Activated CD4-positive, alpha-beta memory T cell treated with anti-CD3 and anti-CD28 coated beads, Interleukin-2, amount 10 ng/mL, durations not matched to agents 7 days and 5 days (primary cell): ENCODE results near the gene ADAM10. TPM values are rescaled to one million over a fixed set of nuclear protein-coding genes. Genes with fewer than 3 reads are reported as not detected.
A peak's percentile ranks its signal among the peaks of the same experiment; 100 is the strongest.

Experiments used
- CTCF ChIA-PET: fragments of 350-600 bp; sonication (Branson Sonifier 250); formaldehyde crosslinking; loops from one replicate; lab custom pipeline; 2021; ENCODE audit warnings: antibody characterized with exemption, inconsistent platforms; lab: Charles Lee
- POLR2A ChIA-PET: fragments of 350-600 bp; sonication (Branson Sonifier 250); formaldehyde crosslinking; loops from one replicate; lab custom pipeline; 2021; ENCODE audit warnings: antibody characterized with exemption; lab: Charles Lee
- DNase-seq: peaks from one replicate; pipeline ENCODE4 v3.0.0-alpha.2; 2020
- H3K27ac Mint-ChIP-seq: one replicate; pipeline ENCODE4 v1.8.0; 2021; ENCODE audit warnings: mild to moderate bottlenecking, mixed read lengths
- H3K27me3 Mint-ChIP-seq: one replicate; pipeline ENCODE4 v1.8.0; 2021; ENCODE audit warnings: mixed read lengths
- H3K36me3 Mint-ChIP-seq: one replicate; pipeline ENCODE4 v1.8.0; 2021; ENCODE audit warnings: low read depth, mixed read lengths
- H3K4me1 Mint-ChIP-seq: one replicate; pipeline ENCODE4 v1.8.0; 2021; ENCODE audit warnings: mixed read lengths
- H3K4me3 Mint-ChIP-seq: one replicate; pipeline ENCODE4 v1.8.0; 2021; ENCODE audit warnings: mild to moderate bottlenecking, mixed read lengths
- H3K9me3 Mint-ChIP-seq: one replicate; pipeline ENCODE4 v1.8.0; 2021; ENCODE audit warnings: mixed read lengths
- total RNA-seq, 2 experiments: library from RNA; stranded (reverse); gene quantifications; one replicate each; pipeline ENCODE4 v1.2.3, GENCODE V29; 2021

ADAM10 gene
- 100 to 1,000 TPM; 147 to 150 TPM for total RNA-seq

- Mint-ChIP-seq H3K4me1 (peaks cover 41% of the 10 kb centered on the region), H3K9me3 (no peaks in the 10 kb centered on the region), H3K27me3 (peaks cover 5% of the 10 kb centered on the region), H3K4me3 (peak within 1 kb of the TSS; percentile 96), H3K36me3 (peaks cover 22% of the 10 kb centered on the region), H3K27ac (peak within 1 kb of the TSS; percentile 93)
- ChIA-PET POLR2A (interaction anchor here (0.8 to 4.5 kb wide), 14 partner anchors 9 to 417 kb away, joined by 3 to 79 read pairs (median 5); partner anchors contain the start of genes CCNB2 and MINDY2), CTCF (interaction anchor here (0.7 to 2.0 kb wide), 7 partner anchors 9 to 480 kb away, joined by 3 to 35 read pairs (median 3); partner anchors contain the start of gene MINDY2)
- peak; percentile 99 for DNase-seq
Observed at GRCh38 chr15:58749532-58750337, at the start of gene ADAM10. ADAM10 (minus strand) TSS chr15:58749707; CDS start chr15:58749534, 173 bp downstream.

- Mint-ChIP-seq H3K27me3 (no peaks in the 10 kb centered on the region), H3K9me3 (peaks cover 3% of the 10 kb centered on the region), H3K4me3 (no peak overlapping the region), H3K36me3 (peaks cover 18% of the 10 kb centered on the region), H3K4me1 (peaks cover 15% of the 10 kb centered on the region), H3K27ac (no peak overlapping the region)
- ChIA-PET CTCF (no interaction called here), POLR2A (no interaction called here)
- no peak for DNase-seq
Observed at GRCh38 chr15:58797505-58797904, 48.0 kb upstream of the ADAM10 start.

GRCh38 chr15:58795825-58796224, 46.3 kb upstream of the ADAM10 start:
- H3K36me3 Mint-ChIP-seq = peaks cover 20% of the 10 kb centered on the region
- DNase-seq = no peak
- CTCF ChIA-PET = no interaction called here
- POLR2A ChIA-PET = interaction anchor here (0.5 kb wide), 1 partner anchor 18 kb away, joined by 3 read pairs; no protein-coding TSS in a partner anchor
- H3K4me1 Mint-ChIP-seq = peaks cover 15% of the 10 kb centered on the region
- no peak overlapping the region for H3K4me3 Mint-ChIP-seq
- peaks cover 3% of the 10 kb centered on the region for H3K9me3 Mint-ChIP-seq
- no peak overlapping the region for H3K27ac Mint-ChIP-seq
- H3K27me3 Mint-ChIP-seq = no peaks in the 10 kb centered on the region

GRCh38 chr15:58793862-58794261, 44.4 kb upstream of the ADAM10 start:
- no peaks in the 10 kb centered on the region for H3K27me3 Mint-ChIP-seq
- peaks cover 3% of the 10 kb centered on the region for H3K9me3 Mint-ChIP-seq
- H3K4me1 Mint-ChIP-seq = peaks cover 13% of the 10 kb centered on the region
- POLR2A ChIA-PET = interaction anchor here (1.4 kb wide), 1 partner anchor 23 kb away, joined by 3 read pairs; the partner anchor contains the start of gene MINDY2
- no peak overlapping the region for H3K27ac Mint-ChIP-seq
- no peak for DNase-seq
- CTCF ChIA-PET = no interaction called here
- no peak overlapping the region for H3K4me3 Mint-ChIP-seq
- H3K36me3 Mint-ChIP-seq = peaks cover 26% of the 10 kb centered on the region

GRCh38 chr15:58788056-58788710, 38.7 kb upstream of the ADAM10 start:
- H3K27me3 Mint-ChIP-seq = no peaks in the 10 kb centered on the region
- ChIA-PET CTCF (interaction anchor here (0.7 to 1.6 kb wide), 3 partner anchors 18 to 119 kb away, joined by 3 to 4 read pairs (median 4); partner anchors contain the start of gene MINDY2), POLR2A (no interaction called here)
- H3K4me1 Mint-ChIP-seq = no peaks in the 10 kb centered on the region
- H3K4me3 Mint-ChIP-seq = no peak overlapping the region
- DNase-seq = no peak
- H3K9me3 Mint-ChIP-seq = no peaks in the 10 kb centered on the region
- peaks cover 16% of the 10 kb centered on the region for H3K36me3 Mint-ChIP-seq
- no peak overlapping the region for H3K27ac Mint-ChIP-seq

- Mint-ChIP-seq H3K4me3 (no peak overlapping the region), H3K27ac (no peak overlapping the region), H3K27me3 (no peaks in the 10 kb centered on the region), H3K4me1 (no peaks in the 10 kb centered on the region), H3K9me3 (no peaks in the 10 kb centered on the region), H3K36me3 (peaks cover 12% of the 10 kb centered on the region)
- ChIA-PET POLR2A (no interaction called here), CTCF (interaction anchor here (0.6 to 0.9 kb wide), 3 partner anchors 14 to 758 kb away, joined by 3 read pairs; partner anchors contain the start of gene MINDY2)
- DNase-seq = no peak
Observed at GRCh38 chr15:58785355-58785754, 35.8 kb upstream of the ADAM10 start.

GRCh38 chr15:58779554-58779953, 30.0 kb upstream of the ADAM10 start:
- no peak overlapping the region for H3K27ac Mint-ChIP-seq

GRCh38 chr15:58777107-58777506, 27.6 kb upstream of the ADAM10 start:
- H3K36me3 Mint-ChIP-seq = peaks cover 11% of the 10 kb centered on the region
- H3K4me3 Mint-ChIP-seq = no peak overlapping the region
- no peaks in the 10 kb centered on the region for H3K9me3 Mint-ChIP-seq
- CTCF ChIA-PET = no interaction called here
- POLR2A ChIA-PET = interaction anchor here (1.0 kb wide), 1 partner anchor 214 kb away, joined by 3 read pairs; no protein-coding TSS in a partner anchor
- H3K4me1 Mint-ChIP-seq = peaks cover 6% of the 10 kb centered on the region
- no peaks in the 10 kb centered on the region for H3K27me3 Mint-ChIP-seq
- DNase-seq = no peak
- H3K27ac Mint-ChIP-seq = no peak overlapping the region

More at GRCh38 chr15:58779554-58779953, 30.0 kb upstream of the ADAM10 start:
- Mint-ChIP-seq H3K27me3 (no peaks in the 10 kb centered on the region), H3K36me3 (peaks cover 15% of the 10 kb centered on the region), H3K4me3 (no peak overlapping the region), H3K9me3 (no peaks in the 10 kb centered on the region), H3K4me1 (peaks cover 6% of the 10 kb centered on the region)
- DNase-seq = no peak
- ChIA-PET POLR2A (no interaction called here), CTCF (interaction anchor here (1.4 kb wide), 1 partner anchor 8 kb away, joined by 4 read pairs; the partner anchor contains the start of gene MINDY2)

- DNase-seq = no peak
- no peaks in the 10 kb centered on the region for H3K9me3 Mint-ChIP-seq
- POLR2A ChIA-PET = no interaction called here
- CTCF ChIA-PET = interaction anchor here (0.7 kb wide), 1 partner anchor 675 kb away, joined by 3 read pairs; no protein-coding TSS in a partner anchor
- H3K36me3 Mint-ChIP-seq = peaks cover 11% of the 10 kb centered on the region
- H3K4me1 Mint-ChIP-seq = peaks cover 11% of the 10 kb centered on the region
- no peaks in the 10 kb centered on the region for H3K27me3 Mint-ChIP-seq
- no peak overlapping the region for H3K27ac Mint-ChIP-seq
- H3K4me3 Mint-ChIP-seq = no peak overlapping the region
Observed at GRCh38 chr15:58775402-58775801, 25.9 kb upstream of the ADAM10 start.

- POLR2A ChIA-PET = interaction anchor here (3.9 kb wide), 1 partner anchor 24 kb away, joined by 79 read pairs; the partner anchor contains the start of gene ADAM10
- Mint-ChIP-seq H3K36me3 (peaks cover 3% of the 10 kb centered on the region), H3K4me3 (no peak overlapping the region), H3K27ac (no peak overlapping the region), H3K9me3 (no peaks in the 10 kb centered on the region), H3K27me3 (no peaks in the 10 kb centered on the region), H3K4me1 (peaks cover 16% of the 10 kb centered on the region)
- no peak for DNase-seq
- CTCF ChIA-PET = interaction anchor here (0.8 kb wide), 1 partner anchor 545 kb away, joined by 3 read pairs; no protein-coding TSS in a partner anchor
Observed at GRCh38 chr15:58773024-58773423, 23.5 kb upstream of the ADAM10 start.

GRCh38 chr15:58771621-58772250, 22.2 kb upstream of the ADAM10 start:
- H3K9me3 Mint-ChIP-seq = no peaks in the 10 kb centered on the region
- POLR2A ChIA-PET = interaction anchor here (0.9 to 3.9 kb wide), 12 partner anchors 9 to 439 kb away, joined by 3 to 79 read pairs (median 5); partner anchors contain the start of genes ADAM10 and SLTM
- H3K27ac Mint-ChIP-seq = peak overlapping the region; percentile 84
- CTCF ChIA-PET = interaction anchor here (0.6 to 2.4 kb wide), 20 partner anchors 9 to 506 kb away, joined by 3 to 35 read pairs (median 5); partner anchors contain the start of gene ADAM10
- no peaks in the 10 kb centered on the region for H3K27me3 Mint-ChIP-seq
- H3K4me1 Mint-ChIP-seq = peaks cover 10% of the 10 kb centered on the region
- peak; percentile 32 for DNase-seq
- no peak overlapping the region for H3K4me3 Mint-ChIP-seq
- peaks cover 3% of the 10 kb centered on the region for H3K36me3 Mint-ChIP-seq
